HG03066 (cell line): ENCODE measurements around the gene FRZB.

Source experiments
- ATAC-seq: cut with Tn5 transposase; IDR thresholded peaks from one replicate; pipeline ENCODE4 v1.9.1; 2021; ENCODE audit warnings: low read depth; ENCODE audit not compliant: unreplicated experiment

FRZB gene

GRCh38 chr2:182852090-182852489, 14.3 kb downstream of the FRZB start:
- ATAC-seq: no peak

- no peak for ATAC-seq
Observed at GRCh38 chr2:182845794-182846417, 20.5 kb downstream of the FRZB start.

DNA sequence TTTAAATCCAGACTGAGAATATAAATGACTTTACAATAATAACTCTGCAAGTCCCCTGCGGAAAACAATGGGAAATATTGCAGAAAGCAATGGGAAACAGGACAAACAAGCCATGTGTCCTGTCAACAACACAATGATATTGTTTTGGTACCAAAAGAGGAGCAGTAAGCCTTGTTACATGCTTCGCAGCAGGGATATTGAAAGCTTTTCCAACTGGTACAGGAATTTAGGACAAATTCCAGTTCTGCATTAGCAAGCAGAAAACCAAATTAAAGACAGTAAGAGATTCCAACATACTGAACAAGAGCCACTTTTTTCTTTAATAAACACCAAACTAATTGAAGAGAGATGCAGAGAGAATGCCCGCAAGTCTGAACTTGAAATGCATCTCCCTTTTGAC, 30.0 kb downstream of the FRZB start:
- no peak for ATAC-seq

GRCh38 chr2:182834293-182834692, 32.1 kb downstream of the FRZB start:
- no peak for ATAC-seq

- ATAC-seq: no peak
Observed at GRCh38 chr2:182833084-182833854, 33.2 kb downstream of the FRZB start.

GRCh38 chr2:182831921-182832320, 34.5 kb downstream of the FRZB start:
- no peak for ATAC-seq

- ATAC-seq: no peak
Observed at GRCh38 chr2:182831101-182831500, 35.3 kb downstream of the FRZB start.

DNA sequence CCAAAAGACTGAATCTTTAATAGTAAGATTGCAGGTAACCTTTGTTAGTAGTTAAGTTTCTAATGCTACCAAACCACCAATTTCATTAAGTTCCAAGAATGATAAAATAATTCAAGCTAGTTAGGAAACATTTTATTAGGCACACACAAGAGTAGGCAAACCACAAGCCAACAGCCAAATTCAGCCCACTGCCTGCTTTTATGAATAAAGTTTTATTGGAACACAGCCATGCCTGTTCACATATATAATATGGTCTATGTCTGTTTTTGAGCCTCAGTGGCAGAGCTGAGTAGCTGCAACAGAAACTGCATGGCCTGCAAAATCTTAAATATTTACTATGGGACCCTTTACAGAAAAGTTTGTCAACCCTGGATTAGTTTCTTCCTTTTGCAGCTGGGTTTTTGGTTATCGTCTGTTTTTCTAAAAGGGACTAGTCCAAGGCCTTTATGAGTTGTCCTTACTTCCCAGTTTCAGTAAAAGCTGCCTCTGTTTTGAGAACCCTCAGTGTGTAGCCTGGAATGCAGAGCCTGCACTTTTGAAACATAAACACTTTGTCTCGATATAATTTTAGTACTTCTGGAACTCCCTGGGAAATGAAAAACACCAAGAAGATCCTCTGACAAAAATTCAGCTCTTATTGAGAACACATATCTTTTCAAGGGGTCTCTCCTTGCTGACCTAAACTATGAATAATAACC, 39.1 kb downstream of the FRZB start:
- ATAC-seq: no peak

DNA sequence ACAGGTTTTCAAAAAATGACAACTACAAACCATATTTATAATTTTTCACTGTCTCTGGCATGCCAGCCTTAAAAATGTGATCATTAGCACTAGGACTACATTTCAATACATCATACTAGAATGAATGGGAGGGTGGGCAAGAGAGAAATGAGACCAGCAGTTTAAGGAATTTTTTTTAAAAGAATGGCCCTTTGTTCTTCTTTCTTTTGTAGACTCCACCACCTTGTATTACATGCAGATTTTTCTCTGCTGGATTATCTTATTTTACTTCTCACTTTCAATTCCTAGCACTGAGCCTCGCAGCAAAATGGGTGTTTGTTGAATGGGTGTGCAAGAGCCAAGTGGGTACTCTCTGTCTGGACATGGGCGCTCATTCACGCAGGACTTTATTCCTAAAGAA, 39.9 kb downstream of the FRZB start:
- no peak for ATAC-seq

GRCh38 chr2:182826064-182826463, 40.4 kb downstream of the FRZB start:
- no peak for ATAC-seq

GRCh38 chr2:182824767-182825158, 41.7 kb downstream of the FRZB start:
- no peak for ATAC-seq

- no peak for ATAC-seq
Observed at GRCh38 chr2:182824056-182824766, 42.2 kb downstream of the FRZB start.

- ATAC-seq: no peak
Observed at GRCh38 chr2:182822733-182823132, 43.7 kb downstream of the FRZB start.

GRCh38 chr2:182821182-182821581, 45.3 kb downstream of the FRZB start:
- ATAC-seq: no peak

DNA sequence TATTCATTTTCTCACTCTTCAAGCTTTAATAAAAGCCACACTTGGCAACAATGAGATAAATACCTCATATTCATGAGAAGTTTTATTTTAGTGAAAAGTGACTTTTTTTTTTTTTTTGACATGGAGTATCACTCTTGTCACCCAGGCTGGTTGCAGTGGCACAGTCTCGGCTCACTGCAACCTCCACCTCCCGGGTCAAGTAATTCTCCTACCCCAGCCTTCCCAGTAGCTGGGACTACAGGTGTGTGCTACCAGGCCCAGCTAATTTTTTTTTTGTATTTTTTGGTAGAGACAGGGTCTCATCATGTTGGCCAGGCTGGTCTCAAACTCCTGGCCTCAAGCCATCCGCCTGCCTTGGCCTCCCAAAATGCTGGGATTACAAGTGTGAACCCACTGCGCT, 47.0 kb downstream of the FRZB start:
- ATAC-seq: no peak

- ATAC-seq: no peak
Observed at GRCh38 chr2:182818925-182819324, 47.5 kb downstream of the FRZB start.

- ATAC-seq: no peak
Observed at GRCh38 chr2:182818501-182818900, 47.9 kb downstream of the FRZB start.

GRCh38 chr2:182817558-182817957, 48.9 kb downstream of the FRZB start:
- ATAC-seq: no peak

GRCh38 chr2:182816866-182817265, 49.6 kb downstream of the FRZB start:
- no peak for ATAC-seq

DNA sequence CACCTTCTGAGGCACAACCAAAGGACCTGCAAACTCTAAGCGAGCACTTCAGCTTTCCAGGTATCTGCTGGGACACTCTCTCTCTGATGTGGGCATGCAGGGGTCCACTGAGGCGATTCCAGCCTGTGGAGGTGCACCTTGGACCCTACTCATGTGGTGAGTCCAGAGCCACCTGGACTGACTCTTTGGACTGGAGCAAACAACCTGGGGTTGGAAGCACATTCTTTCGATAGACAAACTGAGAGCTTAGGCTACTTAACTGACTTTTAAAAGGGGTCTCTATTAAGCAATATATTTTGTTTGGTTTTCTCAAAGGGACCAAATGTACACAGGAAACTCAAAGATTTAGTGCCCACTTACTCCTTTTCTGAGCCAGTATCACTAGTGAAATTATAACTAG, 51.6 kb downstream of the FRZB start:
- ATAC-seq: no peak

GRCh38 chr2:182814380-182814779, 52.1 kb downstream of the FRZB start:
- no peak for ATAC-seq
